Activated CD8-positive, alpha-beta memory T cell treated with anti-CD3 and anti-CD28 coated beads for 4 hours (primary cell): ENCODE measurements around the gene VSIG10L2.
"Not testable (repeated sequence)": the region's sequence is repeated elsewhere in the genome, so short reads cannot be mapped to it uniquely, and the experiment has no call there.

Experiments
- DNase-seq, 2 donors: peaks; one replicate each; pipeline ENCODE4 v3.0.0-alpha.2; 2020; ENCODE audit warnings: low read depth in 2 of 2

Gene VSIG10L2

GRCh38 chr11:125960771-125961170, 14.9 kb downstream of the VSIG10L2 start:
- DNase-seq, result no peak

DNA sequence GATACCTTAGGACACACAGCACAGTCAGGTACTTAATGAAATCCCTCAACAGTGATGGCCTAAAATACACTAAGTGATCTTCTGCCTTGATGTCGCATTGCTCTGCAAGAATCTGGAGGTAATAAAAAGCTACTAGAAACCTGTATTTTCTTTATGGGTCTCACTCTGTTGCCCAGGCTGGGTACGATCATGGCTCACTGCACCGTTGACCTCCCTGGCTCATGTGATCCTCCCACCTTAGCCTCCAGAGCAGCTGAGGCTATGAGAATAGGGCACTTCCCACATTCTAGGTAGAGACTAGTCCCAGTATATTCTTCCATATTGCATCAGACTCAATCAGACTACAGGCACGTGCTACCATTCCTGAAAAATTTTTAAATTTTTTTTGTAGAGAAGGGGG, 21.7 kb downstream of the VSIG10L2 start:
- DNase-seq, result no peak

GRCh38 chr11:125968354-125968753, 22.5 kb downstream of the VSIG10L2 start:
- no peak for DNase-seq

DNA sequence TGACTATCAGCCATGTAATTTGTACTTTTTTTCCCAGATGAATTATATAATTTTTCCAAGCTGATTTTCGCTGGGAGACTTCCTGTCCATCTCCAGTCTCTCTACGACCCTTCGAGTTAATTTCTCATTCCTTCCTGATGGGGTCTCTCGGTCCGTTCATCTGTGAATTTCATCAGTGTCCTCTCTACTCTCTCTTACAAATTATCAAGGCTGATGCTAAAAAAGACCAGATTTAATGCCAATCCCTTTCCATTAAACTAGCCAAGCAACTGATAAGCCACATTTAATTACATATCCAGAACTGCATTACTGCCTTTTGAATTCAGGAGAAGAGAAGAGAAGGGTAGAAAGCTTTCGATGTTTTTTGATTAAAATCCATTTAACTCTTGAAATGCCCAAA, 25.8 kb downstream of the VSIG10L2 start:
- DNase-seq, result no peak

DNA sequence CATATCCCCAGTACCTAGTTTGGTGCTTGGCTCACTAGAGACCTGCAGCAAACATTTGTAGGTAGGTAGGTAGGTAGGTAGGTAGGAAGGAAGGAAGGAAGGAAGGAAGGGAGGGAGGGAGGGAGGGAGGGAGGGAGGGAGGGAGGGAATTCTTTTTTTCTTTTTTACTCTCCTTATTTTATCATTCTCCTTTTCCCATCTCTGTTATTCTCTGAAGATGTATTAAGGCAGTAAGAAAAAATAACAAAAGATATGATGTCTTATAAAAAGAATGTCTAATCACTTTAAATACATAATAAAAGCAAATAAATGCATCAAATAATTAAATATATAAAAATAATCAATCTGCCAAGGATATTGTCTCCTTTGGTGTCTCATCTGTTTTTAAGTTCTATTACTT, 28.4 kb downstream of the VSIG10L2 start:
- no peak for DNase-seq

GRCh38 chr11:125975634-125976033, 29.8 kb downstream of the VSIG10L2 start:
- no peak for DNase-seq

GRCh38 chr11:125976156-125976555, 30.3 kb downstream of the VSIG10L2 start:
- DNase-seq, result no peak

- no peak for DNase-seq
Observed at GRCh38 chr11:125977333-125977732, 31.5 kb downstream of the VSIG10L2 start.

DNA sequence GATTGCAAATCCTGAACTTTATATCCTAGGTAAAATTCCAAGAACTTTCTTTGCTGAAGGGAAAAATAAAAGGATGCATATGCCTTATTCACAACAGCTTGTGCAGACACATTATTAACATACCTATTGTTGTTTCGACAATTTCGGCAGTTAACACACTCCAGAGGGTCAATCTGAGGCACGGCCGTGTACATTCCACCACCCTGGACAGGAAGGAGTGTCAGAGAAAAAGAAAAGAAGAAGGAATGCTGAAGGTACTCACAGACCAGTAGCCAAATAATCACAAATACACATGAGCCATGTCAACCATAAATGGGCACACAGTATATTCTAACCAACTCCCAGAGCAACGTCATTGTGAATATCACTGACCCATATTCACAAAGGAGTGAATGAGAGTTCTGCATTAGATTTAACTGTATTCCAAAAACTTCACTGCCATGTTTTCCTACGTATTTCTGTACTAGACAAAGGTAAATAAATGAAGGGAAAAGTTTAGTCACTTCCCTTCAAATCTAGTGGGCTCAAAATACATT, 32.4 kb downstream of the VSIG10L2 start:
- no peak for DNase-seq

DNA sequence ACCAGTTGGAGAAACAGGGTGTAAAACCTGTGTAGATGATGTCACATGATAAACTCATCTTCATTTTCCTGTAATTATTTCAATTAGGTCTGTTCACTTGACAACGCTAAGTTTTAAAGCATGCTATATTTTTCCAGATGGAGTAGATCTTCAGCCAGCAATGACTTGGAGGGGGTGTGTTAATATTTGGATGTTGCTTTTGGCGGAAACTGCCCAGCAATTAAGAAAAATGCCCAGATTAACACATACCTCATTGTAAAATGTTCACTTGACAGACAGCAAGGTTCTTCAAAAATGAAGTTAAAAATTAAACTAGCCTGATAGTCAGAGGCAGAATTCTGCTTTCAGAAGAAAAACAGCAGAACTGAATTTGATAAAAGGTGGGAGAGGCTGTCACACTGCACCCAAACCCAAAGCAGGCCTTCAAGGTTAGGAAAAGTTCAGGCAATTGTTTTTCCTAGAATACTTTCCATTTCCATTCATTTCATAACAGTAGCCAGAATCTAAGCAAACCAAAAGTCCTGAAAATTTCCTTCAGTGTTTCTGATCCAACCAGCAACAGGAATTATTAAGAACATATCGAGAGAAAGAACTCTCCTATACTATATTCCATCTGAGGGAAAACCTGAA, 33.0 kb downstream of the VSIG10L2 start:
- DNase-seq, result no peak

DNA sequence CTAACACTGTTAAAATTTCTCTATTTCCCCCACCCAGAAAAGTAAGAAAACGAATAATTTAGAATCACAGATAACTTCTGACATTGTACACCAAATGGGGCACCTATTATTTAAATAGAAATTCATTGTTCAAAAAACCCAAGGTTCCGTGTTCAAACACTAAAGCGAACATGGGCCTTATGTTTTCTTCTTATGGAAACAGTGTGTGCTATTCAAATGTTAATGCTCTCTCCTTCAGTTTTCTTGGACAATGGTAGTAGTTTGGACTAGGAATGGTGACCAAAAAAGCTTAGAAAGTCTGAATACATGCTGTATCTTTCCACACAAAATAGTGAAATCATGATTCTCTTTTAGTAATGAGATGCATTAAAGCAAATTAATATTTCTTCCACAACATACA, 33.7 kb downstream of the VSIG10L2 start:
- no peak for DNase-seq

- no peak for DNase-seq
Observed at GRCh38 chr11:125980436-125980835, 34.6 kb downstream of the VSIG10L2 start.

GRCh38 chr11:125982348-125982730, 36.5 kb downstream of the VSIG10L2 start:
- DNase-seq, result no peak

DNA sequence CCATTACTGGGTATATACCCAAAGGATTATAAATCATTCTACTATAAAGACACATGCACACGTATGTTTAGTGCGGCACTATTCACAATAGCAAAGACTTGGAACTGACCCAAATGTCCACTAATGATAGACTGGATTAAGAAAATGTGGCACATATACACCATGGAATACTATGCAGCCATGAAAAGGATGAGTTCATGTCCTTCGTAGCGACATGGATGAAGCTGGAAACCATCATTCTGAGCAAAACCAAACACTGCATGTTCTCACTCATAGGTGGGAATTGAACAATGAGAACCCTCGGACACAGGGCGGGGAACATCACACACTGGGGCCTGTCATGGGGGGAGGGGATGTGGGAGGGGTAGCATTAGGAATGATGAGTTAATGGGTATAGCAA, 40.1 kb downstream of the VSIG10L2 start:
- not testable (repeated sequence) for DNase-seq

- no peak for DNase-seq
Observed at GRCh38 chr11:125987066-125987641, 41.3 kb downstream of the VSIG10L2 start.

DNA sequence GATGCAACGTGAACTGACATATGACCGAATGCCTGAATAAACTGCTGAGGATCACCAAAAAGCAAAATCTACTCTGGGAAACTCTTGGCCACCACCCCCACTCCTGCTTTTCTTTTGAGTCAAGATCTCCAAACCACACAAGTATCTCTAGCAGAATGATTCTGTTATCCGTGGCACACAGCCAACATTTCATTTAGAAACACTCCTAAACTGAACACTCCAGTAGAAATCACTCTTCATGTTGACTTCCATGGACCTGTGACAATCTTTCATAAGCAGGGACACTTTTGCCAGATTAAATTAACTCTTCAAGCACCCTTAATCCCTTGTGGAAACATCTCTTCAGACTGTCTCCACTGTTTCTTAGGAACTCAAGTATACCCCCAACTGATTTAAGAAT, 44.4 kb downstream of the VSIG10L2 start:
- DNase-seq, result no peak

DNA sequence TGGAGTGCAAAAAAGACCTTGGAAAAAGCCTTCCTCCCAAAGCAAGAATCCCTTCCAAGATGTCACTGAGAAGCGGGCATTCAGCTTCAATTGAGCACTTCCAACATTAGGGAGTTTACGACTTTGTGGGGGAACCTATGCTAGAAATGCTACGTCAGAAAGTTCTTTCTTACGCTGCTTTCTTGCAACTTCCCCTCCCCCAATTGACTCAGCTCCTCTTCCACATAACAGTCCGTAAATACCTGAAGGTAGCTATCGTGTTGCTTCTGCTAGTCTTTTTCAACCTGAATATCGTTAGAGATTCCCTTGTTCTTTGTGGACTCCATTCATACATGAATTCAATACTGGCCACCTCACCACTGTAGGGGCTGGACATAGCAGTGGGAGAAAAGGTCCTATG, 47.0 kb downstream of the VSIG10L2 start:
- no peak for DNase-seq

GRCh38 chr11:125994509-125994908, 48.7 kb downstream of the VSIG10L2 start:
- no peak for DNase-seq

- DNase-seq, result no peak
Observed at GRCh38 chr11:125995313-125995712, 49.5 kb downstream of the VSIG10L2 start.

DNA sequence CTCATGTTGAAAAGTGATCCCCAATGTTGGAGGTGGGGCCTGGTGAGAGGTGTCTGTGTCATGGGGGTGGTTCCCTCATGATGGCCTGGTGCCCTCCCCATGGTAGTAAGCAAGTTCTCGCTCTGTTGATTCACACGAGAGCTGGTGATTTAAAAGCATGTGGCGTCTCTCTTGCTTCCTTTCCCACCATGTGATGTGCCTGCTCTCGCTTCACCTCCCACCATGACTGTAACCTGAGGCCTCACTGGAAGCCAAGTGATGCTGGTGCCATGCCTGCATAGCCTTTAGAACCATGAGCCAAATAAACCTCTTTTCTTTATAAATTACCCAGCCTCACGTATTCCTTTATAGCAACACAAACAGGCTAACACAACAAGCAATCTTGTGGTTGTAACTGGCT, 52.4 kb downstream of the VSIG10L2 start:
- DNase-seq, result no peak

- no peak for DNase-seq
Observed at GRCh38 chr11:125999234-125999880, 53.5 kb downstream of the VSIG10L2 start.

GRCh38 chr11:126002181-126002580, 56.3 kb downstream of the VSIG10L2 start:
- no peak for DNase-seq
